H1 (cell line): ENCODE measurements around the gene ENTPD5.

Source experiments
- EP300 ChIP-seq, 2 experiments: IDR thresholded peaks; 1 replicate in 1 of 2; 2 replicates in 1 of 2; pipeline ENCODE4 v1.6.1; 2011 to 2012; ENCODE audit warnings: low read depth in 2 of 2, low read length in 2 of 2, mild to moderate bottlenecking in 2 of 2, borderline replicate concordance in 1 of 2, inconsistent platforms in 1 of 2, moderate library complexity in 1 of 2
- YY1 ChIP-seq: IDR thresholded peaks from 2 replicates; pipeline ENCODE4 v1.6.1; 2011; ENCODE audit warnings: low read depth, mild to moderate bottlenecking, low read length
- TF ChIP-seq, protein P1 (sequence below), 3 experiments: IDR thresholded peaks; 1 replicate in 2 of 3; 2 replicates in 1 of 3; pipeline versions ENCODE4 v1.5.1 to v1.6.1; 2011; ENCODE audit warnings: low read length in 3 of 3, mild to moderate bottlenecking in 3 of 3, inconsistent platforms in 2 of 3, low read depth in 1 of 3, moderate library complexity in 1 of 3; ENCODE audit not compliant: insufficient read depth in 1 of 3; ENCODE audit errors: control extremely low read depth in 1 of 3

DNA sequence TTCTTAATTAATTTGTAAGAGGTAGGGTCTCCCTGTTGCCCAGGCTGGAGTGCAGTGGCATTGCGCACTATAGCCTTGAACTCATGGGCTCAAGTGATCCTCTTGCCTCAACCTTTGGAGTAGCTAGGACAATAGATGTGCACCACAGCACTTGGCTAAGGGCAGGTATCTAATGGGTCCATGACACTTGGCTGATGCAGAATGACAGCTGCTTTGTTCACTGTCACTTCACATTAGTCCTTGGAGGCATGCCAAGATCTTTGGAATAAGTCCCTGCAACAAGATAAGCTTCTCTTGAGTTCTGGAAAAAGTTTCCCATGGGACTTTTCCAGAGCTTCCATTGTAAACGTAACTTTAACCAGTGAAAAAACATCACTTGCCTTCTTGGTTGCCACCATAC is 45.6 kb downstream of the ENTPD5 start:
- TF ChIP-seq EP300 (IDR thresholded peaks at IDR 0.05; ENCODE audit: borderline replicate concordance in 1 of 2, low read depth in 2 of 2, low read length in 2 of 2) (no peak), YY1 (no peak)
- TF ChIP-seq, protein P1, sequence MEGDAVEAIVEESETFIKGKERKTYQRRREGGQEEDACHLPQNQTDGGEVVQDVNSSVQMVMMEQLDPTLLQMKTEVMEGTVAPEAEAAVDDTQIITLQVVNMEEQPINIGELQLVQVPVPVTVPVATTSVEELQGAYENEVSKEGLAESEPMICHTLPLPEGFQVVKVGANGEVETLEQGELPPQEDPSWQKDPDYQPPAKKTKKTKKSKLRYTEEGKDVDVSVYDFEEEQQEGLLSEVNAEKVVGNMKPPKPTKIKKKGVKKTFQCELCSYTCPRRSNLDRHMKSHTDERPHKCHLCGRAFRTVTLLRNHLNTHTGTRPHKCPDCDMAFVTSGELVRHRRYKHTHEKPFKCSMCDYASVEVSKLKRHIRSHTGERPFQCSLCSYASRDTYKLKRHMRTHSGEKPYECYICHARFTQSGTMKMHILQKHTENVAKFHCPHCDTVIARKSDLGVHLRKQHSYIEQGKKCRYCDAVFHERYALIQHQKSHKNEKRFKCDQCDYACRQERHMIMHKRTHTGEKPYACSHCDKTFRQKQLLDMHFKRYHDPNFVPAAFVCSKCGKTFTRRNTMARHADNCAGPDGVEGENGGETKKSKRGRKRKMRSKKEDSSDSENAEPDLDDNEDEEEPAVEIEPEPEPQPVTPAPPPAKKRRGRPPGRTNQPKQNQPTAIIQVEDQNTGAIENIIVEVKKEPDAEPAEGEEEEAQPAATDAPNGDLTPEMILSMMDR (IDR thresholded peaks at IDR 0.05; ENCODE audit: control extremely low read depth in 1 of 3, insufficient read depth in 1 of 3, low read depth in 1 of 3, low read length in 3 of 3): no peak
